HG03095 (cell line): Measurements from ENCODE around the gene CCDC200.
A peak's percentile ranks its signal among the peaks of the same experiment; 100 is the strongest.
"Not testable (repeated sequence)": the region's sequence is repeated elsewhere in the genome, so short reads cannot be mapped to it uniquely, and the experiment has no call there.

ENCODE experiments used
- ATAC-seq: cut with Tn5 transposase; IDR thresholded peaks from one replicate; pipeline ENCODE4 v1.9.1; 2021; ENCODE audit warnings: moderate library complexity; ENCODE audit not compliant: unreplicated experiment

Gene CCDC200

GRCh38 chr17:43216762-43217613 is 11.4 kb downstream of the CCDC200 start:
- no peak for ATAC-seq

- no peak for ATAC-seq
These were observed 12.1 kb downstream of the CCDC200 start for GRCh38 chr17:43216369-43216761.

GRCh38 chr17:43215341-43215740 is 13.1 kb downstream of the CCDC200 start:
- ATAC-seq = no peak

GRCh38 chr17:43213545-43213944 is 14.9 kb downstream of the CCDC200 start:
- no peak for ATAC-seq

GRCh38 chr17:43212641-43213490 is 15.6 kb downstream of the CCDC200 start:
- ATAC-seq = no peak

GRCh38 chr17:43211480-43212402 is 16.7 kb downstream of the CCDC200 start, which contains the start of gene TMEM106A:
TSS of gene TMEM106A (plus strand) at chr17:43211875. CDS start at chr17:43213042, 1,167 bp downstream.
- ATAC-seq = peak; percentile 59

GRCh38 chr17:43211123-43211479 is 17.3 kb downstream of the CCDC200 start:
- no peak for ATAC-seq

- ATAC-seq = no peak
These were observed 17.8 kb downstream of the CCDC200 start for GRCh38 chr17:43210576-43210975.

GRCh38 chr17:43203013-43203412 is 25.4 kb downstream of the CCDC200 start:
- not testable (repeated sequence) for ATAC-seq

- no peak for ATAC-seq
These were observed 28.3 kb downstream of the CCDC200 start for GRCh38 chr17:43200127-43200526.

- no peak for ATAC-seq
These were observed 28.8 kb downstream of the CCDC200 start for GRCh38 chr17:43199633-43200032.

GRCh38 chr17:43193251-43193650 is 35.2 kb downstream of the CCDC200 start:
- no peak for ATAC-seq

GRCh38 chr17:43186656-43187055 is 41.8 kb downstream of the CCDC200 start:
- ATAC-seq = not testable (repeated sequence)

- ATAC-seq = no peak
These were observed 44.5 kb downstream of the CCDC200 start for GRCh38 chr17:43183921-43184320.

- ATAC-seq = no peak
These were observed 52.3 kb downstream of the CCDC200 start for GRCh38 chr17:43176119-43176570.

GRCh38 chr17:43175213-43176118 is 53.0 kb downstream of the CCDC200 start:
- ATAC-seq = no peak

- ATAC-seq = peak; percentile 4
These were observed 56.6 kb downstream of the CCDC200 start for GRCh38 chr17:43171586-43172487.
